Gastrocnemius medialis (tissue), 4 donors: Measurements from ENCODE around the gene ROBO4. TPM values are rescaled to one million over a fixed set of nuclear protein-coding genes. Genes with fewer than 3 reads are reported as not detected.
A peak's percentile ranks its signal among the peaks of the same experiment; 100 is the strongest.

Experiments used
- ATAC-seq, 2 donors: fragments of 150-250 bp; one replicate each; pipeline ENCODE4 v1.9.1; 2016
- DNase-seq, 2 donors: peaks; one replicate each; pipeline ENCODE4 v3.0.0-alpha.2; 2019
- H3K27ac ChIP-seq, 4 donors: fragments of 200-600 bp; sonication (generic); 1 replicate in 1 of 4; 2 replicates in 3 of 4; pipeline ENCODE4 v1.5.1; 2016 to 2018; ENCODE audit warnings: mild to moderate bottlenecking in 2 of 4, moderate library complexity in 1 of 4
- H3K27me3 ChIP-seq, 3 donors: fragments of 200-600 bp; sonication (generic) in 2 of 3; 1 replicate in 1 of 3; 2 replicates in 2 of 3; pipeline versions ENCODE4 v1.5.1 to v1.6.0; 2016 to 2019; ENCODE audit warnings: mild to moderate bottlenecking in 1 of 3, moderate library complexity in 1 of 3
- H3K36me3 ChIP-seq, 2 donors: fragments of 200-600 bp; sonication (generic) in 1 of 2; one replicate each; pipeline ENCODE4 v1.5.1; 2017 to 2018
- H3K4me1 ChIP-seq, 2 donors: fragments of 200-600 bp; sonication (generic) in 1 of 2; one replicate each; pipeline ENCODE4 v1.5.1; 2016 to 2017; ENCODE audit warnings: mild to moderate bottlenecking in 2 of 2
- H3K4me3 ChIP-seq, 4 donors: fragments of 200-600 bp; sonication (generic) in 3 of 4; 1 replicate in 1 of 4; 2 replicates in 3 of 4; pipeline ENCODE4 v1.5.1; 2016 to 2019; ENCODE audit warnings: mild to moderate bottlenecking in 2 of 4
- H3K9me3 ChIP-seq, 3 donors: fragments of 200-600 bp; sonication (generic) in 2 of 3; 1 replicate in 1 of 3; 2 replicates in 2 of 3; pipeline ENCODE4 v1.5.1; 2016 to 2019
- POLR2A ChIP-seq, 2 donors: fragments of 450-650 bp; IDR thresholded peaks; one replicate each; pipeline ENCODE4 v1.6.1; 2017; ENCODE audit warnings: antibody characterized with exemption in 2 of 2, mild to moderate bottlenecking in 2 of 2, moderate library complexity in 2 of 2
- in situ Hi-C, 4 donors: fragments of 200-750 bp; cut with MboI; loops; one replicate each; pipeline versions ENCODE4 v1.15.0 to v1.8.0; 2017; ENCODE audit warnings: low sequenced_read_pairs in 4 of 4
- intact Hi-C: fragments of 100-400 bp; cut with DNase I; formaldehyde crosslinking; loops from one replicate; pipeline ENCODE4 v1.15.1; 2023; ENCODE audit warnings: low total_unique reads
- total RNA-seq, 4 donors: library from RNA; depleted of rRNA; stranded (reverse); fragments of >200 nt; gene quantifications; one replicate each; pipeline versions ENCODE4 v1.1.0 to v1.2.3, GENCODE V29; 2016
- TF ChIP-seq, protein P1 (sequence below), 5 experiments: fragments of 450-650 bp in 3 of 5; fragments of 200-600 bp in 2 of 5; sonication (generic) in 2 of 5; IDR thresholded peaks in 4 of 5; conservative IDR thresholded peaks in 1 of 5; 1 replicate in 4 of 5; 2 replicates in 1 of 5; pipeline ENCODE4 v1.5.1; 2016 to 2019; ENCODE audit warnings: antibody characterized with exemption in 5 of 5, mild to moderate bottlenecking in 3 of 5, moderate library complexity in 3 of 5

Gene ROBO4
- total RNA-seq, 4 donors from 2014 or later: 7.6 to 18.7 (median 14.7) TPM

DNA sequence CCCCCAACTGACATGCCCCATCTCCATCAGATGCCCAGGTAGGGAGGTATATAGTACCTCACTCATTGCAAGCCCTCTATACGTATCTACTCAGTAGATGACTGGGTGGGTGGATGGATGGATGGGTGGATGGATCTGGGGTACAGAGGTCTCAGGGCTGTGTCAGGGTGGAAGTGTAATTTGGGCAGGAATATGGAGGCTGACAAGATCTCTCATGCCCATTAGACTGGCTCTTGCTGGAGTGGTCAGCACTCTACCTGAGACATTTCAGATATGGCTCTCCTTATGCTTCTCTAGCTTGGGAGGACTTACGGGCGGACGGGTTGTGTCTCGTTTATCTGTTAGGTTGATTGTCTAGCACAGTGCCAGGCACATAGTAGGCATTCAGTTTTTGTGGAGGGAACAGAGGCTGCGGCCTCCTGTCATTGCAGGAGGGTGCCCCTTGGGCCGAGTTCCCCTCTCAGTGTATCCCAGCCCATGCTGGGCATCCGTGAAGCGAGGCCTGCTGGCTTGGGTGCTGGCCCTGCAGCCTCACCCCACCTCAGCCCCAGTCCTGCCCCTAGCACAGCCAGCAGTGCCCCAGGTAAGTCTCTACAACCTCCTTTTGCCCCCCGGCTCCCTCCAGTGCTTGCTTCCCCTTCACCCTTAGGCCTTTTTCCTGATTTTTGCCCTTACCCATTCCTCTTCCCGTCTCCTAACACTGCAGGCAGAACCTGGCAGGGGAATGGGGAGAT, 18.7 kb downstream of the ROBO4 start:
- TF ChIP-seq, protein P1, sequence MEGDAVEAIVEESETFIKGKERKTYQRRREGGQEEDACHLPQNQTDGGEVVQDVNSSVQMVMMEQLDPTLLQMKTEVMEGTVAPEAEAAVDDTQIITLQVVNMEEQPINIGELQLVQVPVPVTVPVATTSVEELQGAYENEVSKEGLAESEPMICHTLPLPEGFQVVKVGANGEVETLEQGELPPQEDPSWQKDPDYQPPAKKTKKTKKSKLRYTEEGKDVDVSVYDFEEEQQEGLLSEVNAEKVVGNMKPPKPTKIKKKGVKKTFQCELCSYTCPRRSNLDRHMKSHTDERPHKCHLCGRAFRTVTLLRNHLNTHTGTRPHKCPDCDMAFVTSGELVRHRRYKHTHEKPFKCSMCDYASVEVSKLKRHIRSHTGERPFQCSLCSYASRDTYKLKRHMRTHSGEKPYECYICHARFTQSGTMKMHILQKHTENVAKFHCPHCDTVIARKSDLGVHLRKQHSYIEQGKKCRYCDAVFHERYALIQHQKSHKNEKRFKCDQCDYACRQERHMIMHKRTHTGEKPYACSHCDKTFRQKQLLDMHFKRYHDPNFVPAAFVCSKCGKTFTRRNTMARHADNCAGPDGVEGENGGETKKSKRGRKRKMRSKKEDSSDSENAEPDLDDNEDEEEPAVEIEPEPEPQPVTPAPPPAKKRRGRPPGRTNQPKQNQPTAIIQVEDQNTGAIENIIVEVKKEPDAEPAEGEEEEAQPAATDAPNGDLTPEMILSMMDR (IDR thresholded peaks at IDR 0.05 in 4 of 5, conservative IDR thresholded peaks at IDR 0.05 in 1 of 5): no peak
- no peak for TF ChIP-seq POLR2A (IDR thresholded peaks at IDR 0.05)
- Histone ChIP-seq H3K27ac (no peak overlapping the region), H3K4me3 (no peak overlapping the region), H3K27me3 (peaks cover 0 to 10% (median 2%) of the 10 kb centered on the region in 3 donors), H3K36me3 (no peaks in the 10 kb centered on the region), H3K4me1 (peaks cover 0 to 13% of the 10 kb centered on the region in 2 donors), H3K9me3 (no peaks in the 10 kb centered on the region)
- no peak for ATAC-seq
- intact Hi-C loops (loop anchor here (5.0 kb wide), 1 partner anchor 73 kb away; the partner anchor contains the start of gene CCDC15), in situ Hi-C loops (no loop called here)
- no peak for DNase-seq

DNA sequence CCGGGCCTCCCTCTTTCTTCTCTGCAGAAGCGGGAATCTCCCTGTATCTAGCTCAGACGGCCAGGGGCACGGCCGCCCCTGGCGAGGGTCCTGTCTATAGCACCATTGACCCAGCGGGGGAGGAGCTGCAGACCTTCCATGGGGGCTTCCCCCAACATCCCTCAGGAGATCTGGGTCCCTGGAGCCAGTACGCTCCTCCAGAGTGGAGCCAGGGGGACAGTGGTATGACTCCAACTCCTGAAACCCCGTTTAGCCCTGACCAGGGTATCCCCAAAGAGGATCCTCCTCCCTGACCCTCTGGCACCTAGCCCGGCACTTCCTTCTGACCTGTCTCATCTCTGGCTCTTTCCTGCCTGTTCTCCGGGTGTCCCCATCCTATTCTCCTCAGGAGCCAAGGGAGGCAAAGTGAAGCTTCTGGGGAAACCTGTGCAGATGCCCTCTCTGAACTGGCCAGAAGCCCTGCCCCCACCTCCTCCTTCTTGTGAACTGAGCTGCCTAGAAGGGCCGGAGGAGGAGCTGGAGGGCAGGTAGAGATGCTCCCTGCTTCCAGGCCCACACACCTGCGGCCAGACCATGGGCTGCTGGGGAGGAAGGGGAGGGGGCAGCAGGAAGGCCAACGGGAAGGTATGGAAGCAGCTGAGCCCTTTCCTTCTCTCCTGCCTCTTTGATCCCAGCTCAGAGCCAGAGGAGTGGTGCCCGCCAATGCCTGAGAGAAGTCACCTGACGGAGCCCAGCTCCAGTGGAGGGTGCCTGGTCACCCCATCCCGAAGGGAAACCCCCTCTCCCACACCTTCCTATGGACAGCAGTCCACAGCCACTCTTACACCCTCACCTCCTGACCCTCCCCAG, 19.5 kb downstream of the ROBO4 start:
- ATAC-seq: no peak
- no peak for TF ChIP-seq POLR2A (IDR thresholded peaks at IDR 0.05)
- TF ChIP-seq, protein P1 (IDR thresholded peaks at IDR 0.05 in 4 of 5, conservative IDR thresholded peaks at IDR 0.05 in 1 of 5): no peak
- Histone ChIP-seq H3K4me3 (no peak overlapping the region), H3K9me3 (no peaks in the 10 kb centered on the region), H3K27ac (no peak overlapping the region), H3K4me1 (peaks cover 0 to 13% of the 10 kb centered on the region in 2 donors), H3K36me3 (no peaks in the 10 kb centered on the region), H3K27me3 (peaks cover 0 to 16% (median 8%) of the 10 kb centered on the region in 3 donors)
- no peak for DNase-seq
- intact Hi-C loops: loop anchor here (2.0 to 5.0 kb wide), 2 partner anchors 21 to 74 kb away; partner anchors contain the start of gene CCDC15
- in situ Hi-C loops: no loop called here

DNA sequence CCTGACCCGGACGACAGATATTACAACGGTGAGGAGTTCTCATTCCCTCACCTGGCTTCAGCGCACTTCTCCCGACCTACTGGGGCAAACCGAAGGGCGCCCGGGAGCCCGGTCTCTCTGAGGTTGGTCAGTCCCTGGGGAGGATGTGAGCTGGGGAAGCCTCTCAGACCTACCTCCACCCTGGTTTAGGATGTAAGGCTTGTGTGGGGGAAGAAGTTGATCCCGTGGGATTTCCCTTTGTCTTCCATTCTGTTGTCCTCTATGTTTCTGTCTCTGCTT, 20.1 kb downstream of the ROBO4 start:
- in situ Hi-C loops: no loop called here
- intact Hi-C loops: loop anchor here (2.0 to 5.0 kb wide), 2 partner anchors 21 to 75 kb away; partner anchors contain the start of gene CCDC15
- Histone ChIP-seq H3K9me3 (no peaks in the 10 kb centered on the region), H3K4me1 (peaks cover 0 to 13% of the 10 kb centered on the region in 2 donors), H3K27ac (peak overlapping the region in 2 of 4 donors; percentile 76 to 88), H3K36me3 (no peaks in the 10 kb centered on the region), H3K4me3 (peak overlapping the region in 3 of 4 donors; percentile 60 to 93 (median 63)), H3K27me3 (peaks cover 5 to 22% (median 14%) of the 10 kb centered on the region in 3 donors)
- no peak for DNase-seq
- ATAC-seq: no peak
- TF ChIP-seq, protein P1 (IDR thresholded peaks at IDR 0.05 in 4 of 5, conservative IDR thresholded peaks at IDR 0.05 in 1 of 5): no peak
- no peak for TF ChIP-seq POLR2A (IDR thresholded peaks at IDR 0.05)

DNA sequence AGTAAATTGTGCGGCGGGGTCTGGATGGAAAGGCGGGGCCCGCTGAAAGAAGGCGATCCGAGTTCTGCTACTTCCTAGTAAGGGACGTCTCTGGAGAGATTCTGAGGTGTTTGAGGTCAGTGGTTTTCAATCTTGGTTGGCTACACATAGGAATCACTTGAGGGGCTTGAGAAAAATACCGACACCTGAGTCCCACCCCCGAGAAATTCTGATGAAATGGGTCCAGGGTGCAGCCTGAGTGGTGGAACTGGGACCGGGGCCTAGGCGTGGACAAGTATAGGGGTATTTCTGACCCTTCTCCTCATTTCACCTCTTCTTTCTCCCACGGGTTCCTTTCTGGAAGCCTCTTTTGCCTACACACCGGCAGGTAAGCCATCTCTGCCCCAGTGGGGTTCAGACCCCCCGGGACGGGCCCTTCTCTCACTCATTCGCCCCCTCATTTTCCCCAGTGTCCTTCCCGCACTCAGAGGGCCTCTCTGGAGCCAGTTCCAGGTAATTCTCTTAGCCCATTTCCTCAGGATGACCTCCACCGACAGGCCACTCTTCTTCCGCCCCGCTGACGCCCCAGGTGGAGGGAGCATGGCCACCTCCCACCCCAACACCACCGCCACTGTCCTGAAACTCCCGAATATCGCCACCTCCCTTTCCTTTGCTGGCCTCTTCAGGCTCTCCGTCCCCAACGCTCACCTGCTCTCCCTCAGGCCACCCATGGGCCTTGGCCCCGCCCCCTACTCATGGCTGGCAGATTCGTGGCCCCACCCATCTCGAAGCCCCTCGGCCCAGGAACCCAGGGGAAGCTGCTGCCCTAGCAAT, 20.6 kb downstream of the ROBO4 start:
- ATAC-seq: peak in 1 of 2 donors; percentile 13
- Histone ChIP-seq H3K9me3 (no peaks in the 10 kb centered on the region), H3K4me3 (peak overlapping the region; percentile 60 to 93 (median 64)), H3K4me1 (peaks cover 0 to 13% of the 10 kb centered on the region in 2 donors), H3K36me3 (no peaks in the 10 kb centered on the region), H3K27me3 (peaks cover 11 to 27% (median 19%) of the 10 kb centered on the region in 3 donors), H3K27ac (peak overlapping the region; percentile 72 to 88 (median 76))
- TF ChIP-seq, protein P1 (IDR thresholded peaks at IDR 0.05 in 4 of 5, conservative IDR thresholded peaks at IDR 0.05 in 1 of 5): no peak
- TF ChIP-seq POLR2A (IDR thresholded peaks at IDR 0.05): peak in 1 of 2 donors; percentile 3
- in situ Hi-C loops (no loop called here), intact Hi-C loops (loop anchor here (2.0 to 5.0 kb wide), 2 partner anchors 22 to 75 kb away; partner anchors contain the start of gene CCDC15)
- DNase-seq: no peak
